OCI-LY7 (cell line): ENCODE measurements around the gene CATSPERE. TPM values are rescaled to one million over a fixed set of nuclear protein-coding genes. Genes with fewer than 3 reads are reported as not detected.

ENCODE experiments used
- BruUV-seq: library from RNA; stranded (reverse); fragments of 400-500 nt; replicated peaks from 2 replicates; lab custom pipeline; 2021; lab: Mats Ljungman, UMichigan
- CTCF ChIA-PET: fragments of 300-600 bp; sonication (Branson Sonifier 250); formaldehyde crosslinking; loops from one replicate; lab custom pipeline; 2022; ENCODE audit warnings: antibody characterized with exemption; ENCODE audit not compliant: unreplicated experiment; lab: Charles Lee
- POLR2A ChIA-PET: fragments of 300-600 bp; sonication (Branson Sonifier 250); formaldehyde crosslinking; loops from one replicate; lab custom pipeline; 2022; ENCODE audit warnings: antibody characterized with exemption; lab: Charles Lee
- DNase-seq: peaks from one replicate; pipeline ENCODE4 v3.0.0-alpha.2; 2015; ENCODE audit warnings: low spot score
- H2AFZ ChIP-seq: fragments of 200-600 bp; sonication (generic), shearing (Covaris generic); 2 replicates; pipeline ENCODE4 v1.6.1; 2014; ENCODE audit warnings: mild to moderate bottlenecking, antibody characterized with exemption, low read length, moderate library complexity
- H3K27ac ChIP-seq: fragments of 200-600 bp; sonication (generic); 2 replicates; pipeline ENCODE4 v1.5.1; 2014; ENCODE audit warnings: mixed run types, low read depth, mild to moderate bottlenecking, moderate library complexity, low read length, inconsistent platforms; ENCODE audit not compliant: poor library complexity, severe bottlenecking
- H3K36me3 ChIP-seq: fragments of 200-600 bp; sonication (generic); 2 replicates; pipeline ENCODE4 v1.6.1; 2014; ENCODE audit warnings: mild to moderate bottlenecking, antibody characterized with exemption, low read length, moderate library complexity, mixed read lengths; ENCODE audit not compliant: insufficient read depth
- H3K4me1 ChIP-seq: fragments of 200-600 bp; sonication (generic); 2 replicates; pipeline ENCODE4 v1.5.1; 2014; ENCODE audit warnings: mild to moderate bottlenecking, low read length; ENCODE audit not compliant: insufficient read depth, poor library complexity, severe bottlenecking
- H3K4me2 ChIP-seq: fragments of 200-600 bp; sonication (generic); 2 replicates; pipeline ENCODE4 v1.6.1; 2014; ENCODE audit warnings: mild to moderate bottlenecking, low read length
- H3K4me3 ChIP-seq: fragments of 200-600 bp; sonication (generic); 2 replicates; pipeline ENCODE4 v1.5.1; 2014; ENCODE audit warnings: mild to moderate bottlenecking, low read depth, low read length; ENCODE audit not compliant: poor library complexity, severe bottlenecking
- H3K79me2 ChIP-seq: fragments of 200-600 bp; sonication (generic); 2 replicates; pipeline ENCODE4 v1.6.1; 2016; ENCODE audit warnings: low read depth, mild to moderate bottlenecking, low read length, moderate library complexity, mixed read lengths; ENCODE audit not compliant: insufficient read depth
- H3K9me2 ChIP-seq: fragments of 200-600 bp; sonication (generic); 2 replicates; pipeline ENCODE4 v1.6.1; 2016; ENCODE audit warnings: mild to moderate bottlenecking, low read length, mixed read lengths; ENCODE audit not compliant: insufficient read depth
- H3K9me3 ChIP-seq: fragments of 200-600 bp; sonication (generic); 2 replicates; pipeline ENCODE4 v1.6.1; 2014; ENCODE audit warnings: mild to moderate bottlenecking, mixed run types, low read length, mixed read lengths
- H4K20me1 ChIP-seq: fragments of 200-600 bp; sonication (generic); 2 replicates; pipeline ENCODE4 v1.6.1; 2014; ENCODE audit warnings: mild to moderate bottlenecking, antibody characterized with exemption, low read length, moderate library complexity, mixed read lengths; ENCODE audit not compliant: insufficient read depth
- CTCF ChIP-seq: fragments of 200-600 bp; sonication (generic); conservative IDR thresholded peaks from 2 replicates; pipeline ENCODE4 v1.5.1; 2014; ENCODE audit warnings: mild to moderate bottlenecking, antibody characterized with exemption, low read length, moderate library complexity, mixed read lengths
- EZH2phosphoT487 ChIP-seq: fragments of 200-600 bp; sonication (generic); IDR thresholded peaks from 2 replicates; pipeline ENCODE4 v1.6.1; 2018; ENCODE audit warnings: low read depth, borderline replicate concordance, mild to moderate bottlenecking, mixed run types, antibody characterized with exemption, low read length, moderate library complexity, mixed read lengths
- intact Hi-C: fragments of 100-400 bp; cut with micrococcal nuclease; formaldehyde crosslinking; loops from one replicate; pipeline ENCODE4 v1.10.0; 2022; ENCODE audit not compliant: unreplicated experiment
- total RNA-seq, 2 experiments: library from RNA; depleted of rRNA in 1 of 2; stranded (reverse); fragments of >200 nt in 1 of 2; shearing (Covaris generic) in 1 of 2; gene quantifications; 2 replicates each; pipeline ENCODE4 v1.2.3, GENCODE V29; 2014 to 2022

Gene CATSPERE
- total RNA-seq, 2 experiments from 2014 or later: 0.41 to 1.1 TPM

GRCh38 chr1:244634546-244634945 is 173.5 kb downstream of the CATSPERE start:
- Histone ChIP-seq H3K4me1 (no peaks in the 10 kb centered on the region), H3K9me3 (no peaks in the 10 kb centered on the region), H3K79me2 (no peaks in the 10 kb centered on the region), H2AFZ (no peak overlapping the region), H4K20me1 (no peaks in the 10 kb centered on the region), H3K36me3 (no peaks in the 10 kb centered on the region), H3K9me2 (no peaks in the 10 kb centered on the region), H3K4me3 (no peak overlapping the region), H3K4me2 (no peak overlapping the region), H3K27ac (no peak overlapping the region)
- TF ChIP-seq CTCF: no peak
- TF ChIP-seq EZH2phosphoT487: no peak
- DNase-seq: no peak
- no TSS peak for BruUV-seq
- ChIA-PET CTCF (no interaction called here), POLR2A (interaction anchor here (1.0 to 1.7 kb wide), 2 partner anchors 10 to 13 kb away, joined by 3 to 6 read pairs; no protein-coding TSS in a partner anchor)
- intact Hi-C loops: no loop called here

DNA sequence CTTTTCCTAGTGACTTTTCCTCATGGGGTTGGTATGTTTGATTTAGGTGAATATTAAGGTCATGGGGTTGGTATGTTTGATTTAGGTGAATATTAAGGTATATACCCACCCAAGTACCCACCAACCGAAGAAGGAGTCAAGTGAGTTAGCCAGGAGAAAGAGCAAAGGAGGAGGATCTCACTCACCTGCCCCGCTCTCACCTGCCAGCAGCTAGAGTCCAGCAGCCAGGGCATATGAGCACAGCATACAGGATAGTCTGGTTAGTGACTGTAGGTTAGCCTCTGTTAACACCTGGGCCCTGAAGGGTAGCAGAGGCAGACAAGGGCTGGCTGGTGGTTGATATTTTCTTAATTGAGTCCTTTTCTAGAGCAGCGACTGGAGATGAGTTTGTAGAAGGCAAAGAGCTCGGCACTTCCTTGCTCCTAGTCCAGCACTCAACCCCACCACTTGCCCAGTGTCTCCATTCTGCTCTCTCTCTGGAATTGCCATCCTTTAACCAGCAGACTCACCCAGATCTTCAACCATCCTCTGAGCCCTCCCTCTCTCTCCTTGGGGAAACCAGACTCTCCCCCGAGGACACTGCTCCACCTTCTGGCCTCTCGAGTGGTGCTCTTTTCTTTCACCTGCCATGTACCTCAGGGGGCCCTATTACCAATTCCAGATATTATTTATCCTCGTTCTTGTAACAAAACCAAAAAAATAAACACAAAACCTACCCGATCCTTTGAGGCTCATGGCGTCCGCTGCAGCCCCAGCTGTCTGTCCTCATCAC is 175.6 kb downstream of the CATSPERE start:
- Histone ChIP-seq H3K9me2 (no peaks in the 10 kb centered on the region), H3K79me2 (no peaks in the 10 kb centered on the region), H3K9me3 (no peaks in the 10 kb centered on the region), H3K4me1 (no peaks in the 10 kb centered on the region), H3K4me3 (no peak overlapping the region), H3K27ac (no peak overlapping the region), H3K36me3 (no peaks in the 10 kb centered on the region), H3K4me2 (no peak overlapping the region), H4K20me1 (no peaks in the 10 kb centered on the region), H2AFZ (no peak overlapping the region)
- POLR2A ChIA-PET: interaction anchor here (0.6 to 2.0 kb wide), 3 partner anchors 11 to 1076 kb away, joined by 3 to 4 read pairs (median 3); no protein-coding TSS in a partner anchor
- CTCF ChIA-PET: no interaction called here
- intact Hi-C loops: no loop called here
- no peak for TF ChIP-seq CTCF
- no peak for TF ChIP-seq EZH2phosphoT487
- no TSS peak for BruUV-seq
- no peak for DNase-seq

GRCh38 chr1:244639561-244639960 is 178.5 kb downstream of the CATSPERE start:
- BruUV-seq: no TSS peak
- Histone ChIP-seq H3K36me3 (no peaks in the 10 kb centered on the region), H3K27ac (no peak overlapping the region), H3K4me2 (no peak overlapping the region), H3K4me1 (no peaks in the 10 kb centered on the region), H3K9me3 (no peaks in the 10 kb centered on the region), H2AFZ (no peak overlapping the region), H3K4me3 (no peak overlapping the region), H3K9me2 (no peaks in the 10 kb centered on the region), H3K79me2 (no peaks in the 10 kb centered on the region), H4K20me1 (no peaks in the 10 kb centered on the region)
- intact Hi-C loops: no loop called here
- TF ChIP-seq EZH2phosphoT487 (no peak), CTCF (no peak)
- no peak for DNase-seq
- CTCF ChIA-PET: interaction anchor here (0.6 kb wide), 1 partner anchor 1076 kb away, joined by 3 read pairs; no protein-coding TSS in a partner anchor
- POLR2A ChIA-PET: interaction anchor here (0.5 to 2.6 kb wide), 7 partner anchors 11 to 901 kb away, joined by 3 to 10 read pairs (median 5); no protein-coding TSS in a partner anchor
